AML-193 (cell line): ENCODE measurements around the gene KRTAP3-3.
"Not testable (repeated sequence)": the region's sequence is repeated elsewhere in the genome, so short reads cannot be mapped to it uniquely, and the experiment has no call there.

ENCODE experiments used
- DNase-seq, 2 experiments: peaks; one replicate each; lab custom pipeline; 2025; lab: John Stamatoyannopoulos, UW

The KRTAP3-3 gene

DNA sequence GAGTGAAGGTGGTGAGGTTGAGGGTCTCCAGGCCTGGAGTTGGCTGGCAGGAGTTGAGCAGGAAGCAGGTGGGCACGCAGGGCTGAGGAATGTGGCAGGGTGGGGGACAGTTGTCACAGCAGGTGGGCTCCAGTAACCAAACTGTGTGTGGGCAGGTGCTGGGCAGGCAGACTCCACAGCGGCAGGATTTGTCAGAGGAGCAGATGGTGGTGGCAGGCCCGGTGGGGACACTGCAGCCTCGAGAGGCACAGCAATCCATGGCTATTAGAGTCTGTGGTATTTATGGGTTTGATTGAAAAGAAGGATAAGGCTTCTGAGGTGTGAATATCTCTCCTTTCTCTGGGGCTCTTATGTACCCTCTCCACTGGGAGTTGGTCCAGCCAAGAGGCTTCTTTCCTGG is at the start of gene KRTAP3-3:
TSS of gene KRTAP3-3 (minus strand) at position 326 of the 400 bp plus-strand sequence. CDS start at position 259, 67 bp downstream.
- no peak for DNase-seq

DNA sequence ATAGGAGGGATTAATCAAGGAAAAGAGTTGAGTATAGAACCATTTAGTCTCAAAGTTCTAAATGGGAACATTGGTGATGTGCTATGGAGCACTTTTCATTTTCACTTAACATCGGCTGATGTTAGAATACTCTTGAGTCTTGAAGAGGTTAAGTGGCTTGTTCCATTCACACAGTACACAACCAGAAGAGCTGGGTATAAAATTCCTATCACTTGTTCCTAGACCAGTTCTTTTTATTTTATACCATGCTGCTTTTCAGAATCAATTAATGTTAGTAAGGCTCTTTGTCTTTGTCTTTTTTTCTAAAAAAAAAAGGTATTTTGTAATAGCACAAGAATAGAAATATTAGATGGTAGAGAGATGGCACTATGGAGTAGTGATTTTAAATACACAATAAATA is 49.0 kb upstream of the KRTAP3-3 start:
- no peak for DNase-seq

GRCh38 chr17:41040783-41041571 is 47.0 kb upstream of the KRTAP3-3 start, which contains the start of gene KRTAP1-1:
Gene KRTAP1-1, minus strand, starts transcription at chr17:41041450. Its CDS starts 53 bp downstream, at chr17:41041397.
- DNase-seq = not testable (repeated sequence)

DNA sequence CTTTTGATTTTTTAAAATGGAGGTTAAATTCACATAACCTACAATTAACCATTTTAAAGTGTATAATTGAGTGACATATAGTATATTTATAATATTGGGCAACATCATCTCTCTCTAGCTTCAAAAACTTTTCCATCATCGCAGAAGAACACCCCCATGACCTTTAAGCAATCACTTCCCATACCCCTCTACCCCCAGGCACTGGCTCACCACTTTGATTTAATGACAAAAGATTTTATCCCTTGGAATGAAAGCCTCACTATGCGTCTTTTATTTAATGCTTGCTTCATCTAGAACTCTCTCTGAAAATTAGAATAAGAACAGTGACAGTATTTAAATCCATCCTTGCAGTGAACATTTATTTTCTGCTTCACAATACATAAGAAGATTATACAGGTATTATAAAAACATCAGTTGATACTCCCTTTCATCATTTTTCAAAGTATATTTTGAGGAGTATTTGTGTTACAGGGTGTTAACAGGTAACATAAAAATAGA is 43.9 kb upstream of the KRTAP3-3 start:
- no peak for DNase-seq

- not testable (repeated sequence) for DNase-seq
Measured at GRCh38 chr17:41034346-41034935, 40.5 kb upstream of the KRTAP3-3 start, which contains the start of gene KRTAP1-3. Gene KRTAP1-3, minus strand, starts transcription at chr17:41034874. Its CDS starts 53 bp downstream, at chr17:41034821.

GRCh38 chr17:41029633-41030245 is 35.8 kb upstream of the KRTAP3-3 start, which contains the start of gene KRTAP1-4:
Gene KRTAP1-4, minus strand, starts transcription at chr17:41030195. Its CDS starts 117 bp downstream, at chr17:41030078.
- DNase-seq = no peak

GRCh38 chr17:41026715-41027471 is 32.9 kb upstream of the KRTAP3-3 start, which contains the start of gene KRTAP1-5:
Gene KRTAP1-5, minus strand, starts transcription at chr17:41027208. Its CDS starts 53 bp downstream, at chr17:41027155.
- no peak for DNase-seq

DNA sequence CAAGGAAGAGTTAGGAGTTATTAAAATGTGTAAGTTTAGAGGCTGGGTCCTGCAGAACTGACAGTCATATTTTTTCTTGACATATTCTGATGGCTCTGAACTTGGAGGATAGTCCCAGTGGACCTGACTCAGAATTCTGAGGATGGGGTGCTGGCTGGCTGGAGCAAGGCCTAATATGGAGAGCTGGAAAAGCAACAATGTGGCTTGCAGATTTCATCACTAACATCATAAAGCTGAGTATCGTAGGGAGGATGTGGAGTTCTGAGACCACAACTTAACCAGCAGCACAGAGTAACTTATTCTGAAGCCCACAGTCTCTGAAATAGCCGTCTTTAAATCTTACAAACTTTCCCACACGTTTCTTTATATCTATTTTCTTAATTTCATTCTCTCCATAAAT is 30.7 kb upstream of the KRTAP3-3 start:
- DNase-seq = no peak

DNA sequence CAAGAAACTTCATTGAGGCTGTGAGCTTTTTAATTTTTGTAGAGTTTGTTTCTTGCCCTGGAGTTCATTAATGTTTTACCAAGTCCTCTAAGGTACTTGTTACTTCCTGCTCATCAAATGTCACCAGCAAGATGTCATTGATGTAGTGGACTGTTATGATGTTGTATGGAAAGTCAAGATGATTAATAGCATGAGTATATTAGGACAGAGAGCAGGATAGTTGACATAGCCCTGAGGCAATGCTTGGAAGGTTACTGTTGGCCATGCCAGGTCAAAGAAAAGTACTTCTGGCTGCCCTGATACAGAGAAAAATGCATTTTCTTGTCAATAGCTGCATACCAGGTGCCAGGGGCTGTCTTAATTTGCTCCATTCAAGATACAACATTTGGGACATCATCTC is 26.4 kb upstream of the KRTAP3-3 start:
- DNase-seq = no peak

DNA sequence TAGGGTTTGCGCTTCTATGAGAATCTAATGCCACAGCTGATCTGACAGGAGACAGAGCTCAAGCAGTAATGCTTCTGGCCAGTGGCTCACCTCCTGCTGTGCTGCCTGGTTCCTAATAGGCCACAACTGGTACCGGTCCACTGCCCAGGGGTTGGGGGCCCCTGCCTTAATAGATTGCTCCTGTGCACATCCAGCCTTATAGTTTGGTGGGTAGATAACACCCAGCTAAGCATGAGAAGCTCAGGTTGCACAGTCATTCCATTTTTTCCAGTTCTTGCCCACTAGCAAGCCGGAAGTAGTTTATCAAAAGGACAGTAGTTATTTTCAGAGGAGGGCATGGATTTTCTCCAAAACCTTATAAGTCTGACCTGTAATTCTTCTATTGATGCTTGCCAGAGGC is 25.5 kb upstream of the KRTAP3-3 start:
- no peak for DNase-seq

- no peak for DNase-seq
Measured at GRCh38 chr17:41018541-41018940, 24.6 kb upstream of the KRTAP3-3 start.

DNA sequence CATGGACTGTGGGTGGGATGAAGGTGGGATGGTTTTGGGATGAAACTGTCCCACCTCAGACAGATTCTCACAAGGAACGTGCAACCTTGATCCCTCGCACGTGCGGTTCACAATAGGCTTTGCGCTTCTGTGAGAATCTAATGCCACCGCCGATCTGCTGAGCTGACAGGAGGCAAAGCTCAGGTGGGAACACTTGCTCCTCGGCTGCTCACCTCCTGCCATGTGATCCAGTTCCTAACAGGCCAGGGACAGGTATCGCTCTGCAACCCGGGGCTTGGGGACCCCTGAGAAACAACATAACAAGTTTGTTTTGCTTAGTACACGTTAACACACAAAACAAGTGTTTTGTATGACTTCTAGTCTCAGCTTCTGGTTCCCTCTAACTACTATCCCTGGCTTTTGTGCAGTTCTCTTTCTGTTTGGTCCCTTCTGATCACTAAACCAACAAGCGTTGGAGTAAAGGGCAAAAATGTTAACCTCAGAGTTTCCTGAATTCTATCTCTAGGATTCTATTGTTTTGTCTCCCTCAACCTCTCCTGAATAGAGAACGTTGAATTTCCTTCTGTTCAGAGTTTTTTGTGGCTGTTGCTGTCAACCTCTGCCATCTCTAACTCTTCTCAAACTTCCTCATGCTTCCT is 22.7 kb upstream of the KRTAP3-3 start:
- DNase-seq = no peak

GRCh38 chr17:41015454-41015853 is 21.5 kb upstream of the KRTAP3-3 start:
- no peak for DNase-seq

DNA sequence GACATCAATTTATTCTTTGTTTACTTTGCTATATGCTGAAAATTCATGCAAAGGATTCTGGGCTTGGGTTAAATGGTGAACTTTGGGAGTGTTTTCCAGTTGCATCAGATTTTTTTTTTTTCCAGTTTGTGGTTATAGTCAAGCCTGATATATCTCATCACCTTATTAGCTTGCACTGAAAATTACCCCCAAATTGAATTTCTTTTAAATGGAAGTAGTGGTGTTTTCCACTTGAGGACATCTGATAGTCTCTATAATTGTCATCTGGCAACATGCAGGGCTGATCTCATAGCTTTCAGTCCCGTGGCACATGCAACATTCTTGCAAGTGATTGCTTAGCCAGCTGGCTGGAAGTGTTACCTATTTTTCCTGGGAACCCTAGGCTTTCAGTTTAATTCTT is 19.6 kb upstream of the KRTAP3-3 start:
- DNase-seq = no peak

DNA sequence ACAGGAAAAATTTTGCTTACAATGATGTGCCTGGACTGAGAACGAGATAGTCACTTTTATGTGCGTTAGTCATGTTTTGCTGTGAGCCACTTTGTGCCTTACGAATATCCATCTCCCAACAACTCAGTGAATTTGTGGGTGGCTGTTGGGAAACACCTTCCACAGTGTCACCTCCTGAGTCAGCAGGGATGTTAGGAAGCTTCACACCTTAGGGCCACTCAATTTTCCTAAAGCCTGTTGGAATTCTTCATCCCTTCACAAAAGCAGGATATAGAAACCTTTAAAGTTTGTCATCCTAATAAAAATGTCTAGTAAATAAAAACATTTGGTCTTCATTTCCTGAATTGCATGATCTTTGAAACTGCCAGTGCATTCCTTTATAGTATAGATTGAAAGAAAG is 19.2 kb upstream of the KRTAP3-3 start:
- DNase-seq = no peak

- DNase-seq = no peak
Measured at GRCh38 chr17:41012326-41013120, 18.6 kb upstream of the KRTAP3-3 start.

- DNase-seq = no peak
Measured at GRCh38 chr17:41010441-41010840, 16.5 kb upstream of the KRTAP3-3 start.

DNA sequence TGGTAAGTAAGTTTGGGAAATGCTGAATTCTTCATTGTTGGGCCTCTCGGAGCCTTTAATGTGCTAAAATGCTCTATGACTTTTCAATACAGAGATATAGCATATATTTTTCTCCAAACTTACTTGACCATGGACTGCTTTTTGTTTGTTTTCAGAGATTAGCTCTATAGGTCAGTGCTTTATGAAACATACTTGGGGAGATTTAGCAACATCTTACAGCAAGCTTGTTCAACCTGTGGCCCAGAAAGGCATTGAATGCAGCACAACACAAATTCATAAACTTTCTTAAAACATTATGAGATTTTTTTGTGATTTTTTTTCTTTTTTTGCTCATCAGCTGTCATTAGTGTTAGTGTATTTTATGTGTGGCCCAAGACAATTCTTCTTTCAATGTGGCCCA is 16.0 kb upstream of the KRTAP3-3 start:
- DNase-seq = no peak

GRCh38 chr17:41009301-41009760 is 15.4 kb upstream of the KRTAP3-3 start:
- DNase-seq = no peak

- no peak for DNase-seq
Measured at GRCh38 chr17:41008811-41009210, 14.8 kb upstream of the KRTAP3-3 start, which contains the start of gene KRTAP3-1. Gene KRTAP3-1, minus strand, starts transcription at chr17:41009128. Its CDS starts 54 bp downstream, at chr17:41009074.
